ENCODE measurements around the gene CCL14. TPM values are rescaled to one million over a fixed set of nuclear protein-coding genes. Genes with fewer than 3 reads are reported as not detected.

Gene CCL14
- total RNA-seq, 4 donors from 2014 or later = 33.5 to 48.7 (median 46.5) TPM

DNA sequence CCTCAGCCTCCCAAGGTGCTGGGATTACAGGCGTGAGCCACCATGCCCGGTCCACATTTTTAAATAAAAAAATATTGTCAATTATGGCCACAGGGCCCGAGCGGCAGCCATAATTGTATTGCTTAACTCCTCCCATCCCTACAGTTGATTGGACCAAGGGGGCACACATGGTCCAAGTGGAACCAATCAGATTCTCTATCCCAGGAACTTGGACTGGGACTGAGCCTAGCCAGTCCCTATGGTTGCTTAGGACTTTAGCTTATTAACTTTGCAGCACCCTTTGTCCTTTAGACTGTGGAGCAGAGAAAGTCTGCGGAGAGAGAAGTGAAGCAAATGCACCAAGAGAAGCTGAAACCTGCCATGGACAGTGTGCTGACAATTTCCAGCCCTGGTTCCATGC, 50.5 kb downstream of the CCL14 start:
- TF ChIP-seq, protein P1, sequence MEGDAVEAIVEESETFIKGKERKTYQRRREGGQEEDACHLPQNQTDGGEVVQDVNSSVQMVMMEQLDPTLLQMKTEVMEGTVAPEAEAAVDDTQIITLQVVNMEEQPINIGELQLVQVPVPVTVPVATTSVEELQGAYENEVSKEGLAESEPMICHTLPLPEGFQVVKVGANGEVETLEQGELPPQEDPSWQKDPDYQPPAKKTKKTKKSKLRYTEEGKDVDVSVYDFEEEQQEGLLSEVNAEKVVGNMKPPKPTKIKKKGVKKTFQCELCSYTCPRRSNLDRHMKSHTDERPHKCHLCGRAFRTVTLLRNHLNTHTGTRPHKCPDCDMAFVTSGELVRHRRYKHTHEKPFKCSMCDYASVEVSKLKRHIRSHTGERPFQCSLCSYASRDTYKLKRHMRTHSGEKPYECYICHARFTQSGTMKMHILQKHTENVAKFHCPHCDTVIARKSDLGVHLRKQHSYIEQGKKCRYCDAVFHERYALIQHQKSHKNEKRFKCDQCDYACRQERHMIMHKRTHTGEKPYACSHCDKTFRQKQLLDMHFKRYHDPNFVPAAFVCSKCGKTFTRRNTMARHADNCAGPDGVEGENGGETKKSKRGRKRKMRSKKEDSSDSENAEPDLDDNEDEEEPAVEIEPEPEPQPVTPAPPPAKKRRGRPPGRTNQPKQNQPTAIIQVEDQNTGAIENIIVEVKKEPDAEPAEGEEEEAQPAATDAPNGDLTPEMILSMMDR (IDR thresholded peaks at IDR 0.05; ENCODE audit: low read depth) = no peak

DNA sequence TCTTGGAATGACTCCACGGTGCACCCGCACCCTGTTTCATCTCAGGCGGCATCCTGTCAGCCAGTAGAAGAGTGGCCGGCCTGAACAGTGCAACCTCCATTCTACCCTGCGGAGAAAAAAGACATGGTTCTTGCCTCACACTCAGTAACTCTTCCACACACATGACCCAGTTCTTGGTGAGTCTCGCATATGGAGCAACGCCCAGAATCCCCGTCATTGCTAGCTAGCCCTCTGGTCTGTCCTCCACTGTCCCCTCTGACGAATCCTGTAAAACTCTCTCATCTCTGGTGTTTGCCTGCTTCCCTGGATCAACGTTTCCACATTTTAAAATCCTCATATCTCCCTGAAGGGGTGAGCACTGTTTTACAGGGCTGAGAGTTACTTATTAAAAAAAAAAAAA, 51.8 kb downstream of the CCL14 start:
- TF ChIP-seq, protein P1 (IDR thresholded peaks at IDR 0.05; ENCODE audit: low read depth) = no peak

Other genes with a start within 250 kb of the CCL14 start
- gene GAS2L2, start 233.5 kb downstream of the CCL14 start, total RNA-seq = under 1 TPM in 2 of 4 donors, not detected in 2; 0.22 to 0.51 TPM
- not detected for gene C17orf50, start 225.8 kb downstream of the CCL14 start, total RNA-seq
- 10 to 100 TPM; 21.6 to 46.1 (median 42.7) TPM for gene MMP28, start 191.1 kb downstream of the CCL14 start, total RNA-seq
- 100 to 1,000 TPM in 1 of 4 donors, 10 to 100 TPM in 3; 69.1 to 106 (median 78.7) TPM for gene TAF15, start 177.2 kb downstream of the CCL14 start, total RNA-seq
- gene HEATR9, start 117.8 kb downstream of the CCL14 start, total RNA-seq = not detected
- gene CCL5, start 106.4 kb downstream of the CCL14 start, total RNA-seq = 10 to 100 TPM in 1 of 4 donors, 1 to 10 TPM in 1, under 1 TPM in 1, not detected in 1; 0.82 to 11.2 (median 6.8) TPM
- not detected for gene RDM1, start 56.0 kb downstream of the CCL14 start, total RNA-seq
- gene LYZL6, start 43.0 kb downstream of the CCL14 start, total RNA-seq = not detected
- 1 to 10 TPM in 1 of 4 donors, under 1 TPM in 1, not detected in 2; 0.34 to 2.6 TPM for gene CCL16, start 5.2 kb downstream of the CCL14 start, total RNA-seq
- not detected for gene CCL15, start 14.8 kb upstream of the CCL14 start, total RNA-seq
- 10 to 100 TPM in 2 of 4 donors, 1 to 10 TPM in 2; 3.4 to 13.7 (median 9.1) TPM for gene CCL23, start 31.2 kb upstream of the CCL14 start, total RNA-seq
- gene CCL18, start 77.5 kb upstream of the CCL14 start, total RNA-seq = 10 to 100 TPM in 1 of 4 donors, 1 to 10 TPM in 1, under 1 TPM in 1, not detected in 1; 0.66 to 19.2 (median 2.2) TPM
- gene CCL3, start 103.4 kb upstream of the CCL14 start, total RNA-seq = 10 to 100 TPM in 1 of 4 donors, 1 to 10 TPM in 2, under 1 TPM in 1; 0.98 to 14.1 (median 1.7) TPM
- gene CCL4, start 117.1 kb upstream of the CCL14 start, total RNA-seq = 1 to 10 TPM in 3 of 4 donors, not detected in 1; 2.2 to 4.2 (median 3.1) TPM
- 1 to 10 TPM in 1 of 4 donors, not detected in 3; 2.9 TPM for gene TBC1D3B, start 189.9 kb upstream of the CCL14 start, total RNA-seq
- gene CCL3L1, start 210.0 kb upstream of the CCL14 start, total RNA-seq = 1 to 10 TPM in 1 of 4 donors, not detected in 3; 3.9 TPM
- not detected for gene CCL4L2, start 224.3 kb upstream of the CCL14 start, total RNA-seq

Data from subcutaneous adipose tissue (tissue), 4 donors.